Parathyroid adenoma (tissue), 2 donors: ENCODE results near the gene MFSD11.
"Not testable (repeated sequence)": the region's sequence is repeated elsewhere in the genome, so short reads cannot be mapped to it uniquely, and the experiment has no call there.

Experiments
- H2AFZ ChIP-seq: fragments of 300-600 bp; sonication (generic); one replicate; pipeline ENCODE4 v1.7.0; 2017; ENCODE audit warnings: antibody characterized with exemption, mild to moderate bottlenecking
- H3K27ac ChIP-seq: fragments of 300-600 bp; sonication (generic); one replicate; pipeline ENCODE4 v1.7.0; 2017
- H3K27me3 ChIP-seq: fragments of 300-600 bp; sonication (generic); one replicate; pipeline ENCODE4 v1.7.0; 2017; ENCODE audit warnings: low read length; ENCODE audit not compliant: control insufficient read depth, insufficient read depth
- H3K36me3 ChIP-seq: fragments of 300-600 bp; sonication (generic); one replicate; pipeline ENCODE4 v1.7.0; 2017; ENCODE audit warnings: low read length; ENCODE audit not compliant: control insufficient read depth, insufficient read depth
- H3K4me1 ChIP-seq: fragments of 300-600 bp; sonication (generic); one replicate; pipeline ENCODE4 v1.7.0; 2017; ENCODE audit warnings: control low read depth
- H3K4me2 ChIP-seq: fragments of 300-600 bp; sonication (generic); one replicate; pipeline ENCODE4 v1.7.0; 2017; ENCODE audit warnings: low read length
- H3K4me3 ChIP-seq: fragments of 300-600 bp; sonication (generic); one replicate; pipeline ENCODE4 v1.7.0; 2017; ENCODE audit warnings: low read depth, low read length
- H3K79me2 ChIP-seq: fragments of 300-600 bp; sonication (generic); one replicate; pipeline ENCODE4 v1.7.0; 2017; ENCODE audit warnings: control low read depth
- H3K9ac ChIP-seq: fragments of 300-600 bp; sonication (generic); one replicate; pipeline ENCODE4 v1.7.0; 2017; ENCODE audit warnings: mild to moderate bottlenecking
- H3K9me3 ChIP-seq: fragments of 300-600 bp; sonication (generic); one replicate; pipeline ENCODE4 v1.7.0; 2017; ENCODE audit warnings: low read length; ENCODE audit not compliant: control insufficient read depth
- CTCF ChIP-seq: fragments of 300-600 bp; sonication (generic); IDR thresholded peaks from one replicate; pipeline ENCODE4 v1.7.0; 2017; ENCODE audit warnings: antibody characterized with exemption, mild to moderate bottlenecking
- donor health status: primary hyperparathyroidism.

The MFSD11 gene

GRCh38 chr17:76709077-76709950 lies 28.6 kb upstream of the MFSD11 start:
- Histone ChIP-seq H2AFZ (no peak overlapping the region), H3K27ac (peak overlapping the region; percentile 69), H3K79me2 (peaks cover 31% of the 10 kb centered on the region), H3K27me3 (no peaks in the 10 kb centered on the region), H3K9me3 (no peaks in the 10 kb centered on the region), H3K36me3 (no peaks in the 10 kb centered on the region), H3K4me3 (peak overlapping the region; percentile 49), H3K4me1 (peaks cover 12% of the 10 kb centered on the region), H3K4me2 (peak overlapping the region; percentile 86), H3K9ac (no peak overlapping the region)
- no peak for TF ChIP-seq CTCF

- Histone ChIP-seq H3K79me2 (peaks cover 33% of the 10 kb centered on the region), H3K27ac (peak overlapping the region; percentile 69), H3K4me1 (peaks cover 12% of the 10 kb centered on the region), H3K4me2 (peak overlapping the region; percentile 86), H3K4me3 (peak overlapping the region; percentile 49), H3K9ac (peak overlapping the region; percentile 31), H2AFZ (peak overlapping the region; percentile 75)
- not testable (repeated sequence) for H3K36me3 ChIP-seq, H3K27me3 ChIP-seq, H3K9me3 ChIP-seq
Observed at GRCh38 chr17:76709951-76710862, 27.7 kb upstream of the MFSD11 start.

- Histone ChIP-seq H3K4me2 (peak within 1 kb of the TSS; percentile 86), H2AFZ (peak within 1 kb of the TSS; percentile 75), H3K27me3 (no peaks in the 10 kb centered on the region), H3K4me1 (peaks cover 12% of the 10 kb centered on the region), H3K36me3 (no peaks in the 10 kb centered on the region), H3K9ac (peak within 1 kb of the TSS; percentile 31), H3K27ac (peak within 1 kb of the TSS; percentile 69), H3K79me2 (peaks cover 29% of the 10 kb centered on the region), H3K4me3 (peak within 1 kb of the TSS; percentile 51), H3K9me3 (no peaks in the 10 kb centered on the region)
- no peak for TF ChIP-seq CTCF
Observed at GRCh38 chr17:76710863-76711611, 26.9 kb upstream of the MFSD11 start, which contains the start of gene MXRA7. TSS of gene MXRA7 (minus strand) at chr17:76710965. CDS start at chr17:76710946, 19 bp downstream.

GRCh38 chr17:76712321-76712720 lies 25.6 kb upstream of the MFSD11 start:
- H3K9me3 ChIP-seq, H3K9ac ChIP-seq, H3K4me3 ChIP-seq, H3K36me3 ChIP-seq, H3K4me2 ChIP-seq, H3K27me3 ChIP-seq, H2AFZ ChIP-seq, H3K27ac ChIP-seq: not testable (repeated sequence)
- Histone ChIP-seq H3K4me1 (peaks cover 12% of the 10 kb centered on the region), H3K79me2 (peaks cover 25% of the 10 kb centered on the region)

- H3K9ac ChIP-seq: no peak overlapping the region
- H3K36me3 ChIP-seq: no peaks in the 10 kb centered on the region
- H3K79me2 ChIP-seq: peaks cover 12% of the 10 kb centered on the region
- H3K27ac ChIP-seq: no peak overlapping the region
- TF ChIP-seq CTCF: no peak
- no peaks in the 10 kb centered on the region for H3K9me3 ChIP-seq
- no peaks in the 10 kb centered on the region for H3K27me3 ChIP-seq
- H3K4me1 ChIP-seq: peaks cover 9% of the 10 kb centered on the region
- H3K4me2 ChIP-seq: no peak overlapping the region
- H3K4me3 ChIP-seq: no peak overlapping the region
- H2AFZ ChIP-seq: no peak overlapping the region
Observed at GRCh38 chr17:76713765-76714164, 24.2 kb upstream of the MFSD11 start.
